Calu3 (cell line): ENCODE measurements around the gene MYOC. TPM values are rescaled to one million over a fixed set of nuclear protein-coding genes. Genes with fewer than 3 reads are reported as not detected.

ENCODE experiments used
- BruUV-seq: library from RNA; stranded (reverse); fragments of 400-500 nt; replicated peaks from 2 replicates; lab custom pipeline; 2021; lab: Mats Ljungman, UMichigan
- CTCF ChIA-PET: fragments of 300-600 bp; sonication (Branson Sonifier 250); formaldehyde crosslinking; loops from one replicate; lab custom pipeline; 2022; ENCODE audit warnings: antibody characterized with exemption; lab: Charles Lee
- DNase-seq: peaks from one replicate; pipeline ENCODE4 v3.0.0; 2022
- H3K27ac Mint-ChIP-seq: one replicate; pipeline ENCODE4 v1.8.0; 2022; ENCODE audit warnings: mixed read lengths; ENCODE audit not compliant: unreplicated experiment
- H3K27me3 Mint-ChIP-seq: one replicate; pipeline ENCODE4 v1.8.0; 2022; ENCODE audit warnings: mixed read lengths; ENCODE audit not compliant: unreplicated experiment
- H3K36me3 Mint-ChIP-seq: one replicate; pipeline ENCODE4 v1.8.0; 2022; ENCODE audit warnings: mild to moderate bottlenecking, moderate library complexity, mixed read lengths; ENCODE audit not compliant: insufficient read depth, unreplicated experiment
- H3K4me1 Mint-ChIP-seq: one replicate; pipeline ENCODE4 v1.8.0; 2022; ENCODE audit warnings: mild to moderate bottlenecking, low read depth, mixed read lengths; ENCODE audit not compliant: unreplicated experiment
- H3K4me3 Mint-ChIP-seq: one replicate; pipeline ENCODE4 v1.8.0; 2022; ENCODE audit warnings: mild to moderate bottlenecking, low read depth, moderate library complexity, mixed read lengths; ENCODE audit not compliant: unreplicated experiment
- H3K9me3 Mint-ChIP-seq: one replicate; pipeline ENCODE4 v1.8.0; 2022; ENCODE audit warnings: low read depth, mixed read lengths; ENCODE audit not compliant: unreplicated experiment
- intact Hi-C: fragments of 100-400 bp; cut with micrococcal nuclease; formaldehyde crosslinking; loops from one replicate; pipeline ENCODE4 v1.10.0; 2022; ENCODE audit not compliant: unreplicated experiment
- total RNA-seq: library from RNA; stranded (reverse); gene quantifications from 2 replicates; pipeline ENCODE4 v1.2.3, GENCODE V29; 2022
- TF ChIP-seq, protein P1 (sequence below): fragments of 200-600 bp; IDR thresholded peaks from one replicate; pipeline ENCODE4 v1.8.0; 2022; ENCODE audit warnings: antibody characterized with exemption; ENCODE audit not compliant: unreplicated experiment

Gene MYOC
- total RNA-seq, 1 experiment from 2014 or later: not detected

DNA sequence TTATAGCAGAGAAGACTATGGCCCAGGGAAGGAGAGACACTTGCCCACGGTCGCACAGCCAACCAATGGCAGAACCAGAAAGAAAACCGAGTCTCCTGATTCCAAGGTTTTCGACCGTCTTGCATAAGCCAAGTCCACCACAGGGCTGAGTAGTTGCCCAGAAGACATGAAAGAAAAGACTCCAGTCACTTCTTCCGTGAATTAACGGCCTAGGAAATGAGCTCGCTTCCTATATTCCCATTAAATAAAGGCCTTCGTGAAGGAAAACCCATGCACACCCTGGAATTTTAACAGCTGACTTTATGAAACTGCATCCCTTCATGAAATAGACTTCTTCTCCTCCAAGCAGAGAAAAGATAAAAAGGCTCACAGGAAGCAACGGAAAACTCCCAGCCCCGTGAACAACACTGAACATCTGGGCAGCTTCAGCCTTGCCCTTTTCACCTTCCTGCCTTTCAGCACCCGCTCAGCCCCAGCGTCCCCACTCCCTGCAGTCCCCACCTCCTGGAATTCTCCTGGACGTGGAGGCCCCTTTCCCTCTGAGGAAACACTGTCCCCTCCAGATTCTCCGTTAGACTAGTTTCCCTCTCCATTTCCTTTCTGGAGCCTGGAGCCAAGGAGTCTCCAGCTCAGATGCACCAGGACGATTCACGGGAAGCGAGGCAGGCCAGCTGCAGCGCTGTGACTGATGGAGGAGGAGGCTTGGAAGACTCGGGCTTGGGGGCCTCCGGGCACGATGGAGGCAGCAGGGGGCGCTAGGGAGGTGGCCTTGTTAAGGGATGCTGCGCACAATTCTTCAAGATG is 2.7 kb upstream of the MYOC start:
- intact Hi-C loops: no loop called here
- BruUV-seq: no TSS peak
- Mint-ChIP-seq H3K4me1 (peaks cover 28% of the 10 kb centered on the region), H3K27me3 (no peaks in the 10 kb centered on the region), H3K36me3 (no peaks in the 10 kb centered on the region), H3K9me3 (no peaks in the 10 kb centered on the region), H3K27ac (no peak overlapping the region), H3K4me3 (no peak overlapping the region)
- CTCF ChIA-PET: interaction anchor here (0.7 to 1.7 kb wide), 4 partner anchors 10 to 330 kb away, joined by 3 to 11 read pairs (median 4); no protein-coding TSS in a partner anchor
- DNase-seq: peak; percentile 50
- TF ChIP-seq, protein P1, sequence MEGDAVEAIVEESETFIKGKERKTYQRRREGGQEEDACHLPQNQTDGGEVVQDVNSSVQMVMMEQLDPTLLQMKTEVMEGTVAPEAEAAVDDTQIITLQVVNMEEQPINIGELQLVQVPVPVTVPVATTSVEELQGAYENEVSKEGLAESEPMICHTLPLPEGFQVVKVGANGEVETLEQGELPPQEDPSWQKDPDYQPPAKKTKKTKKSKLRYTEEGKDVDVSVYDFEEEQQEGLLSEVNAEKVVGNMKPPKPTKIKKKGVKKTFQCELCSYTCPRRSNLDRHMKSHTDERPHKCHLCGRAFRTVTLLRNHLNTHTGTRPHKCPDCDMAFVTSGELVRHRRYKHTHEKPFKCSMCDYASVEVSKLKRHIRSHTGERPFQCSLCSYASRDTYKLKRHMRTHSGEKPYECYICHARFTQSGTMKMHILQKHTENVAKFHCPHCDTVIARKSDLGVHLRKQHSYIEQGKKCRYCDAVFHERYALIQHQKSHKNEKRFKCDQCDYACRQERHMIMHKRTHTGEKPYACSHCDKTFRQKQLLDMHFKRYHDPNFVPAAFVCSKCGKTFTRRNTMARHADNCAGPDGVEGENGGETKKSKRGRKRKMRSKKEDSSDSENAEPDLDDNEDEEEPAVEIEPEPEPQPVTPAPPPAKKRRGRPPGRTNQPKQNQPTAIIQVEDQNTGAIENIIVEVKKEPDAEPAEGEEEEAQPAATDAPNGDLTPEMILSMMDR: peak; percentile 58

DNA sequence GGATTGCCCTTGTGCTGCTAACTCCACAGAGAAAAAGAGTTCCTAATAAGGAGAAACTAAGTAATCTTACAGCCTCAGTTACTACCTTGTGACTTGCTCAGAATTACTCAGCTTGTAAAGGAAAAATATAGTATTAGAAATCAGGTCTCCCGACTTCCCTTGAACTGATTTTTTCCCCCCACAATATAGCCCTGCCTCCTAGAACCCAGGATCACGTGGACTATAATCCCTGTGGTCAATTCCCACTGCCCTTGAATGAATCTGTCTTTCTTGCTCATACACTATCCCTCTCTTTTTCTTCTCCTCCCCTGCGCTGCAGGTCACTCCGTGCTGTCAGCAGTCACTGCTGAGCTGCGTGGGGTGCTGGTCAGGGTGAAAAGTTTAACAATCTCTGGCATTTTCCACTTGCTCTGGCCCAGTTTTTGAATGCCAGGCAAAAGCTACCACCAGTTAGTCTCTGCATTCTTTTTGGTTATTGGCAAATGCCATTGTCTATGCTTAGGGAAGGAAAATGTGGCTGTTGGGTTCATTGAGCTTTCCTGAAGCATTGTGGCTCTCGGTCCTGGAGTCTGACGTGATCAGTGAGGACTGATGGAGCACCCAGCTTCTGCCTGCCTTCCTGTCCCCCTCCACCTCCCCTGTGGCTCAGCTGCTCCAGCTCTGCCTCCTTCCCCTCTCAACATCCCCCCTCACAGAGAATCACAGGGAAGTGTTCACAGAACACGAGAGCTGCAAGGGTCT is 1.9 kb upstream of the MYOC start:
- H3K27me3 Mint-ChIP-seq: no peaks in the 10 kb centered on the region
- peak overlapping the region; percentile 7 for H3K27ac Mint-ChIP-seq
- intact Hi-C loops: no loop called here
- peaks cover 23% of the 10 kb centered on the region for H3K4me1 Mint-ChIP-seq
- CTCF ChIA-PET: interaction anchor here (0.6 to 1.7 kb wide), 5 partner anchors 9 to 331 kb away, joined by 3 to 11 read pairs (median 4); no protein-coding TSS in a partner anchor
- no peaks in the 10 kb centered on the region for H3K9me3 Mint-ChIP-seq
- H3K4me3 Mint-ChIP-seq: peak overlapping the region; percentile 17
- peak; percentile 17 for DNase-seq
- TF ChIP-seq, protein P1: no peak
- no TSS peak for BruUV-seq
- H3K36me3 Mint-ChIP-seq: no peaks in the 10 kb centered on the region

DNA sequence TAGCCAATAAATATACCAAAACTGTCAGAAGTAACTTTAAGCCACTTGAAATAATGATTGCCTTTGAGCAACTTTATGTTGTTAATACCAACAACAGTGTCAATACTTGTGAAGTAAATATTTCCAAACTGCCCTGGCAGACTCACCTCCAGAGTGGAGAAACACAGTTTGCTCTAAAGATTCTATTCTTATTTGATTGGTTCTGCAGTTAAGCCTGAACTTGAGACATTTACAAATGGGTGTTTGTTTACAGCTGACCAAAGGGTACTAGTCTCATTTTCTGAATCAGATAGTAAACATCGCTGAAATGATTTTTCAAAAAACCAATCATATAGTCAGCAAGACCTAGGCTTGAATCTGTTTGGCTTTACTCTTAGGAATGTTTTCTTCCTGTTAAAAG is 1.3 kb upstream of the MYOC start:
- Mint-ChIP-seq H3K9me3 (no peaks in the 10 kb centered on the region), H3K4me3 (no peak overlapping the region), H3K27me3 (no peaks in the 10 kb centered on the region), H3K4me1 (peaks cover 23% of the 10 kb centered on the region), H3K27ac (no peak overlapping the region), H3K36me3 (no peaks in the 10 kb centered on the region)
- CTCF ChIA-PET: interaction anchor here (0.5 to 1.7 kb wide), 3 partner anchors 9 to 1768 kb away, joined by 3 to 11 read pairs (median 4); no protein-coding TSS in a partner anchor
- TF ChIP-seq, protein P1: no peak
- no TSS peak for BruUV-seq
- no peak for DNase-seq
- intact Hi-C loops: no loop called here

DNA sequence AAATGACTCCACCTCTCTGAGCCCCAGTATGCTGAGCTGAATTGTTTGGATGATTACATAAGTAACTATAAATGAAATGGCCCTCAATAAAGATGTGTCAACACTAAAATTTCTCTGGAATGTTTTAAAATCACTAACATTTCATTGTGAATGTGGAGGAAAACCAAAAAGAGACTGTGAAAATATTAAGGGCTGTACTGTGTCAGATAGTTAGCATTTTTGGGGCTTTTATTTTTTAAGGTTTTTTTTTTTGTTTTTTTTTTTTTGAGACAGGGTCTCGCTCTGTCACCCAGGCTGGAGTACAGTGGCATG is 6.3 kb downstream of the MYOC start:
- BruUV-seq: no TSS peak
- CTCF ChIA-PET: interaction anchor here (1.0 to 2.7 kb wide), 2 partner anchors 35 to 70 kb away, joined by 3 to 55 read pairs; no protein-coding TSS in a partner anchor

More for the DNA sequence above, 6.3 kb downstream of the MYOC start:
- no peaks in the 10 kb centered on the region for H3K36me3 Mint-ChIP-seq
- TF ChIP-seq, protein P1: no peak
- no peak overlapping the region for H3K4me3 Mint-ChIP-seq
- intact Hi-C loops: loop anchor here (10.0 kb wide), 2 partner anchors 129 to 159 kb away; no protein-coding TSS in a partner anchor
- H3K27me3 Mint-ChIP-seq: peaks cover 10% of the 10 kb centered on the region
- no peak overlapping the region for H3K27ac Mint-ChIP-seq
- no peak for DNase-seq
- no peaks in the 10 kb centered on the region for H3K9me3 Mint-ChIP-seq
- peaks cover 19% of the 10 kb centered on the region for H3K4me1 Mint-ChIP-seq
